Adipocyte (in vitro differentiated cells): ENCODE data around the gene MIOS.
"Not testable (repeated sequence)": the region's sequence is repeated elsewhere in the genome, so short reads cannot be mapped to it uniquely, and the experiment has no call there.

Experiments used
- DNase-seq: peaks from one replicate; pipeline ENCODE4 v3.0.0-alpha.2; 2015; ENCODE audit warnings: low read depth
- H3K27me3 ChIP-seq: replicated peaks from 2 replicates; pipeline ENCODE4 v1.7.0; 2013; ENCODE audit warnings: mild to moderate bottlenecking, low read length, moderate library complexity; ENCODE audit not compliant: control insufficient read depth, insufficient read depth
- H3K36me3 ChIP-seq: 2 replicates; pipeline ENCODE4 v1.7.0; 2013; ENCODE audit warnings: low read length, mild to moderate bottlenecking, moderate library complexity; ENCODE audit not compliant: control insufficient read depth, insufficient read depth, severe bottlenecking
- H3K4me1 ChIP-seq: 2 replicates; pipeline ENCODE4 v1.7.0; 2013; ENCODE audit warnings: mild to moderate bottlenecking, low read length, moderate library complexity; ENCODE audit not compliant: control insufficient read depth, insufficient read depth
- H3K4me3 ChIP-seq: 2 replicates; pipeline ENCODE4 v1.7.0; 2013; ENCODE audit warnings: mild to moderate bottlenecking, low read length, moderate library complexity
- H3K9ac ChIP-seq: 2 replicates; pipeline ENCODE4 v1.7.0; 2013; ENCODE audit warnings: mild to moderate bottlenecking, low read length, moderate library complexity
- H3K9me3 ChIP-seq: 2 replicates; pipeline ENCODE4 v1.7.0; 2013; ENCODE audit warnings: mild to moderate bottlenecking, low read length, moderate library complexity; ENCODE audit not compliant: control insufficient read depth

Gene MIOS

DNA sequence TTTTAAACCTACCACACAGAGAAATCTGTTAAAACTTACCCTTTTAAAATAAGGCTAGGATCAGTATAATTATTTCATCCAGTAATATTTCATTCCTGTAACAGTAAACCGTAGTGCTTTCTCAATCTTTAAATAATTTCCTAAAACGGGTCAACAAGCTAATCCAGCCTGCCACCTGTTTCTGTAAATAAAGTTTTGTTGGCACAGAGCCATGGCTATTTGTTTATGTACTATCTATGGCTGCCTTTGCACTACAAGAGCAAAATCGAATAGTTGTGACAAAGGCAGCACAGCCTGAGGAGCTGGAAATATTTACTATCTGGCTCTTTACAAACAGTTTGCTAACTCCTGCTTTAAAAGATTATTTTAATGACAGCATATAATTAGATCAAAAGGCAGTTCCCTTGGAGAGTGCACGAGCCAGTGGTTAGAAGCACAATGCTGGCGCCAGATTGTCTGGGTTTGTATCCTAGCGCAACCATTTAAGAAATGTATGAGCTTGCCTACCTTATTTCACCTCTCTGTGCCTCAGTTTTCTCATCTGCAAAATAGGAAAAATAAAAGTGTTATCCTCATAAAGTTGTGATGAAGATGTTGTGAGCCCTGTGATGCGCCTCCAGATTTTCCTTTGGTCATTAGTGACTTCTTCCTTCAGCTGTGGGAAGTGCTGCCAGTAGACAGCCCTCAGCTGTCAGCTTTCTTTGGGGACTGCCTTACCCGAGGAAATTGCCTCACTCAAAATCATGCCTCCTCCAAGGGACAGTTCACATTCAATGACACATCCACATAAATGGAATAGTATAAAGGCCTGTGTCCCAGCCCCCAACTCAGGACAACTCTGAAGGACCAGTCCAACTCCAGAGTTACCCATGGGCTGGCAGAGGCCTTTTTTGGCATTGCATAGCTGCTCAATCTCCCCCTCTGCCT lies 11.8 kb upstream of the MIOS start:
- Histone ChIP-seq H3K4me1 (peaks cover 17% of the 10 kb centered on the region), H3K9me3 (peaks cover 7% of the 10 kb centered on the region), H3K4me3 (no peak overlapping the region), H3K27me3 (no peaks in the 10 kb centered on the region), H3K36me3 (no peaks in the 10 kb centered on the region), H3K9ac (no peak overlapping the region)
- DNase-seq, result peak; percentile 39

DNA sequence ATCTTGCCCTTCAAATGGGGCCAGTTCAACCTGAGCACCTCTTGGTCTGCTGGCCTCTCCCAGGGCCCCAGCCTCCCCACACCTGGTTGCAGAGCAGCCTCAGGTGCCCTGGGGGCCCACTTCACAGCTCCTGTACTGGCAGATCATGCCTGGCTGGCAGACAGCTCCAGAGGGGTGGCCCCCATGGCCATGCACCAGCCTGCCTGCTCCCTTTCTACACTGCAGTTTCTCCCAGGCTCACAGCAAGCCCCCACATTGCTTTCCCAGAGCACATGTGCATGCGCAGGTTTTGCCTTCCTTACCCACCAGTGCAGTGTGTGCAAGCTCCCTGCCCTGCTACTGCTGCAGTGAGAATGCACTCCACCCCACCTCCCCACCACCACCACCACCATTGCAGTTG lies 9.8 kb upstream of the MIOS start:
- H3K9me3 ChIP-seq, result peaks cover 8% of the 10 kb centered on the region
- H3K27me3 ChIP-seq, result no peaks in the 10 kb centered on the region
- no peak for DNase-seq
- H3K9ac ChIP-seq, result no peak overlapping the region
- H3K4me3 ChIP-seq, result no peak overlapping the region
- H3K36me3 ChIP-seq, result no peaks in the 10 kb centered on the region
- peaks cover 17% of the 10 kb centered on the region for H3K4me1 ChIP-seq

DNA sequence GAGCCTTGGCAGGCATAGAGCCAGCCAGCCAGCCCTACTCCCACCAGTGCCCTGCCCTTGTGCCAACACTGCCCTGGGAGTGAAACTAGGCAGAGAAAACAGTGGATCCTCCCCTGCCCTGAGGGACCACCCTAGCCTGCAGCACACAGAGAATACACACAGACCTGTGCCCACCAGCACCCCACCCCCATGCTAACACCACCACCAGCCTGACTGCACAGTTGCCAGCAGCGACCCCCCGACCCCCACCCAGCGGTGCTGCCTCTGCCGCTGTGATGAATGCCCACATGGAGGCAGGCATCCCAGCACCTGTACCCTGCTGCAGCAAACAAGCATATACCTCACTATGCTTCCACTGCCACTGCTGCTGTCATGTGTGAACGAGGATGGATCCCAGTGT lies 9.4 kb upstream of the MIOS start:
- Histone ChIP-seq H3K4me3 (no peak overlapping the region), H3K4me1 (peaks cover 17% of the 10 kb centered on the region), H3K36me3 (no peaks in the 10 kb centered on the region), H3K9ac (no peak overlapping the region), H3K9me3 (peaks cover 8% of the 10 kb centered on the region), H3K27me3 (no peaks in the 10 kb centered on the region)
- no peak for DNase-seq

DNA sequence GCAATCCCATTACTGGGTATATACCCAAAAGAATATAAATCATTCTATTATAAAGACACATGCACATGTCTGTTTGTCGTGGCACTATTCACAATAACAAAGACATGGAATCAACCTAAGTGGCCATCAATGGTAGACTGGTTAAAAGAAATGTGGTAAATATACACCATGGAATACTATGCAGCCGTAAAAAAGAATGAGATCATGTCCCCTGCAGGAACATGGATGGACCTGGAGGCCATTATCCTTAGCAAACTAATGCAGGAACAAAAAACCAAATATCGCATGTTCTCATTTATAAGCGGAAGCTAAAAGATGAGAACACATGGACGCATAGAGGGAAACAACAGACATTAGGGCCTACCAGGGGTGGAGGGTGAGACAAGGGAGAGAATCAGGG lies 5.1 kb upstream of the MIOS start:
- not testable (repeated sequence) for H3K27me3 ChIP-seq, H3K4me3 ChIP-seq, H3K9me3 ChIP-seq, H3K36me3 ChIP-seq, H3K9ac ChIP-seq, DNase-seq
- H3K4me1 ChIP-seq, result peaks cover 18% of the 10 kb centered on the region

DNA sequence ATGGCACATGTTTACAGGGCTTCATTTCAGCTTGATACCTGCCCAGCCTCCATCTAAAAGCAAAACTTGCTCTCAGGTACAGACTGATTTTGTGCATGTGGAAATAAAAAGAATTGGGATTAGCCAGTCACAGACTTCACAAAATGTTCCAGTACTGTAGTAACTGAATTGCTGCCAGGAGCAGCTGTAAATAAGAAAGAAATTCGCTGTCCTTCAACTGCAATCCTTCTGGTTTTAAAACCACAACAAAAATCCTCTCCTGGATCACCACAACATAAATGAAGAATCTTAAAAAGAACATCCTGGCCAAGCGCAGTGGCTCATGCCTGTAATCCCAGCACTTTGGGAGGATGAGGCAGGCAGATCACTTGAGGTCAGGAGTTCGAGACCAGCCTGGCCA lies 3.9 kb upstream of the MIOS start:
- H3K9ac ChIP-seq, result no peak overlapping the region
- H3K36me3 ChIP-seq, result no peaks in the 10 kb centered on the region
- H3K4me1 ChIP-seq, result peaks cover 21% of the 10 kb centered on the region
- H3K27me3 ChIP-seq, result no peaks in the 10 kb centered on the region
- peaks cover 8% of the 10 kb centered on the region for H3K9me3 ChIP-seq
- peak; percentile 73 for DNase-seq
- H3K4me3 ChIP-seq, result no peak overlapping the region

DNA sequence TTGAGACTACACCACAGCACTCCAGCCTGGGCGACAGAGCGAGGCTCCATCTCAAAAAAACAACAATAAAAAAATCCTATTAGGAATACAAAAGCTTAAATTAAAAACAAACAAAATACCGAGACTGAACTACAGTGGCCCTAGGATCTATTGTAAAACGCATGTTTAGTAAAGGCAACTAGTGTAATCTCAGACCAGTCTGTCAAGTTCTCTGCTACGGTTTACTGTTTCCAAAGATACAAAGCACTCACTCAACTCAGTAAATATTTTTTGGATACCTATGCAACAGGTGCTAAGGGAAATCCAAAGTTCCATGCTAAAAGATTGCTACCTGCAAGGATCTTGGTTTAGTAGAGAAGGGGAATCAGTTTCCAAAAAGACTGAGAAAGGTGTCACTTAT lies 3.4 kb upstream of the MIOS start:
- H3K4me3 ChIP-seq, result no peak overlapping the region
- H3K9ac ChIP-seq, result no peak overlapping the region
- H3K4me1 ChIP-seq, result peaks cover 26% of the 10 kb centered on the region
- no peaks in the 10 kb centered on the region for H3K27me3 ChIP-seq
- no peak for DNase-seq
- peaks cover 6% of the 10 kb centered on the region for H3K9me3 ChIP-seq
- H3K36me3 ChIP-seq, result no peaks in the 10 kb centered on the region

DNA sequence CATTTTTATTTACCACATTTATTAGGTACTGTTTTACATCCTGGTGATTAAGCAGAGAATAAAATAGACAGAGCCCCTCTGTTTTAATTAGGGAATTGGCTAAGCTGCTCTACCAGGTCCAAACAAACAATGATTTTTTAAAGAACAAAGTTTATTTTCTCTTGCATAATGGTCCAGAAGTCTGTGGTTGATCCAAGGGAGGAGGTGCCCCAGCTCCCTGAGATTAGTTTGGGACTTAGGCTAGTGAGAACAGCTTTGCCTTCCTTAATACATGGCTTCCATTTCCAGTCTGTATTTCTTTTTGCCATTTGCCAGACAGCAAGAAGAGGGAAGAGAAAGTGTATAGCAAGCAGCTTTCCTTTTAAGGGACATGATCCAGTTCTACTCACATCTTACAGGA lies 2.9 kb upstream of the MIOS start:
- Histone ChIP-seq H3K4me1 (peaks cover 30% of the 10 kb centered on the region), H3K36me3 (no peaks in the 10 kb centered on the region), H3K9me3 (peaks cover 6% of the 10 kb centered on the region), H3K9ac (no peak overlapping the region), H3K27me3 (no peaks in the 10 kb centered on the region), H3K4me3 (no peak overlapping the region)
- DNase-seq, result no peak

DNA sequence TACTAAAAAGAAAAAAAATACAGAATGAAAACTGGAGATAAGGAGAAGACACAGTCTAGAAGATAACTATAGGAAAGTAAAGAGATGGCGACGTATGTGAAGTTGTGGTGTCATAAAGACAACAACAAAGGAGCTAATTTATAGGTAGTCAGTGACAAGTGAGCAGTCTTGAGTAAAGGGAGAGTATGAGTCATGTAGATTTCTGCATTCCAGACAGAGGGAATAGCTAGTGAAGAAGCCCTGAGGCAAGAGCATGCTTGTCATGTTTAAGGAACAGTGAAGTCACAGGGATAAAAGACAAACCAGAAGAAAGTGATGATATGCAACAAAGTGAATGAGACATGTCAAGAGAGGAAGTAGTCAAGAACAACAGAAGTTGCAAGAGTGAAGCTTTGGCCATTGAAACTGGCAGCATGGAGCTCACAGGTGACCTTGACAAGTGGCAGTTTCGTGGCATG lies 2.3 kb upstream of the MIOS start:
- Histone ChIP-seq H3K4me1 (peaks cover 30% of the 10 kb centered on the region), H3K9ac (no peak overlapping the region), H3K36me3 (no peaks in the 10 kb centered on the region), H3K4me3 (no peak overlapping the region), H3K9me3 (peaks cover 6% of the 10 kb centered on the region), H3K27me3 (no peaks in the 10 kb centered on the region)
- peak; percentile 87 for DNase-seq

DNA sequence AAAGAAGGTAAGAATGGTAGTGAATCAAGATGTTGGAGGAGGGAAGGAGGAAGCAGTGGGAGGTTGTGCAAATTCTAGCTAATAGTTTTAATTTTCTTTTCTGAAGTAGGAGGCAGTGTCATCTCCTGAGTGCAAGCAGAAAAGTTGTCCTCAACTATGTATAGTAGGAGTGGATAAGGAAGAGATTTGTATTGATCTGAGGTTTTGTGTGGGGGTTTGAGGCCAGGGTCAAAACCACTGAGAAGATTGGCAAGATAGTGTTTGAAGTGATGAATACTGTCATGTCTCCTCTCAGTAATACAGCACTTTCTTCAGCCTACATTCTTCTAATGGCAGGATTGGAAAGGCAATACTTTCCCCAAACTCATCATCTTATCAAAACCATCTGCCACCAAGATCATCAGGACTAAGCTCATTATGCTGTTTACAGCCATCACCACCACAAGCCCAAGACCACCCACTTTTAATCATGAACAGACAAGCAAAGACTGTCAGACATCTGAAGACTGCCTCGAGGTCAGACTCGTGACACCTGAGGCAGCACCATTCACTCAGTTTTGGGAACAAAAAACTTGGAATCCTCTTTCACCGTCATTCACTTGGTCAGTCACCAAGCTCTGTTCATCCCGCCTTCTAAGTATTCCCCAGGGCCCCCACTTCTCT lies 1.5 kb upstream of the MIOS start:
- no peaks in the 10 kb centered on the region for H3K36me3 ChIP-seq
- H3K9me3 ChIP-seq, result no peaks in the 10 kb centered on the region
- H3K27me3 ChIP-seq, result no peaks in the 10 kb centered on the region
- H3K9ac ChIP-seq, result no peak overlapping the region
- peaks cover 30% of the 10 kb centered on the region for H3K4me1 ChIP-seq
- H3K4me3 ChIP-seq, result no peak overlapping the region
- no peak for DNase-seq

DNA sequence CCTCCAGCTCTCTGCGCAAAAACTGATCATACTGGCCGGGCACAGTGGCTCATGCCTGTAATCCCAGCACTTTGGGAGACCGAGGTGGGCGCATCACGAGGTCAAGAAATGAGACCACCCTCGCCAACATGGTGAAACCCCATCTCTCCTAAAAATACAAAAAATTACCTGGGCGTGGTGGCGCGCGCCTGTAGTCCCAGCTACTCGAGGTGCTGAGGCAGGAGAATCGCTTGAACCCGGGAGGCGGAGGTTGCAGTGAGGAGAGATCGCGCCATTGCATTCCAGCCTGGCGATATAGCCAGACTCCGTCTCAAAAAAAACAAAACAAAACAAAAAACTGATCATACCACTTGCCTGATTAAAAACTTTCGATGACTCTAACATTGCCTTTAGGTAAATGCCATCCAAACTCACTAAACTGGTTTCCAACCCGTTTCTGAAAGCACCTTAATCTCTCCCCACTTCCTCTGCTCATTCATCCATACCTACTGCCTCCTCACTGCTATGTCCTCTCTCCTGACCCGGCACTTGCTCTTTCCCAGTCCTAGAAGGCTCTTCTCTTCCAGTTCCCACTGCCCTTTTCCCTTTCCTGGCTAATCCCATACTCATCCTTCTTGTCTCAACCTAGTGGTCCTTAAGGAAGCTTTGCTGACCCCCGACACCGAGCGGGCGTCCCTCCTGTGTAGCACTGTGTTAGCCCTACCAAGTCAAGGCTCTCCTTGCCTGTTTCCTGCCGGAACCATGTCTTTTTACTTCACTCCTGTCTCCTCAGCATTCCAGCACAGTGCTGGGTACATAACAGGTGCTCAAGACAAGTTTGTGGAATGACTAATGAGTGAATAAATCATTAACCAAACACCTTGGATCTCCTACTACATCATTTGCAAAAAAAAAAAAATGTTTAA lies 686 bp upstream of the MIOS start:
- no peaks in the 10 kb centered on the region for H3K27me3 ChIP-seq
- DNase-seq, result no peak
- H3K4me3 ChIP-seq, result peak overlapping the region; percentile 90
- no peaks in the 10 kb centered on the region for H3K9me3 ChIP-seq
- peak overlapping the region; percentile 89 for H3K9ac ChIP-seq
- H3K4me1 ChIP-seq, result peaks cover 30% of the 10 kb centered on the region
- H3K36me3 ChIP-seq, result no peaks in the 10 kb centered on the region
